Measurements from ENCODE around the gene DRC7. TPM values are rescaled to one million over a fixed set of nuclear protein-coding genes. Genes with fewer than 3 reads are reported as not detected.

The DRC7 gene
- total and polyA plus RNA-seq, 9 of the 15 experiments (the other 6 are each of a cell fraction or from before 2014, with no cell fraction given), result 0.04 to 0.33 (median 0.12) TPM; not detected in 3

DNA sequence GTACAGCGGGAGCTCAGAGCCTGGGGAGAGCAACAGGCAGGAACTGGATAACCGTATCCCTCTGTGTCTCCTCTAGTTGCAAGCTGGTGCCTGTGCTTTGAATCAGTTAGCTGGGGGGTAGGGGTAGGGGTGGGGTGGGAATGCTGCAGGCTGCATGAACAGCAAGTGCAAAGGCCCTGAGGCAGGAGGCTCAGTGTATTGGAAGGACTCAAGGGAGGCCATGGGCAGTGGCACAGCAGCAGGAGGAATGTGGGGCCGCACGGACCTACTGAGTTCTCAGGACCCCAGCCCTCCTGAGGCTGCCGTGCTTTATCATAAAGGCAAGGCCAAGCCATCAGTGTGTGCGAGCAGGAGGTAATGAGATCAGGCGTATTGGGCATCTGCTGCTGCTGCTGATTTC is 44.2 kb downstream of the DRC7 start:
- no peaks in the 10 kb centered on the region for H3K9me1 ChIP-seq (ENCODE audit: control insufficient read depth, insufficient read depth, low read length)
- H4K20me1 ChIP-seq (replicated peaks; ENCODE audit: control insufficient read depth, insufficient read depth, low read length), result no peaks in the 10 kb centered on the region
- no peak for FAIRE-seq
- ATAC-seq, result no peak
- no peaks in the 10 kb centered on the region for H3K27me3 ChIP-seq (ENCODE audit: control insufficient read depth in 2 of 2, insufficient read depth in 2 of 2, low read length in 2 of 2)
- TF ChIP-seq ZFP36 (IDR thresholded peaks at IDR 0.05; ENCODE audit: low read depth, low read length, partially characterized antibody) (no peak), ZKSCAN1 (IDR thresholded peaks at IDR 0.05; ENCODE audit: low read depth, low read length) (no peak), PML (IDR thresholded peaks at IDR 0.05; ENCODE audit: low read length) (no peak), ZNF197 (CRISPR knock-in tag; IDR thresholded peaks at IDR 0.05; ENCODE audit: low read depth) (no peak), ATF1 (CRISPR knock-in tag; IDR thresholded peaks at IDR 0.05) (no peak), ATF1 (tag; IDR thresholded peaks at IDR 0.05) (no peak), ZNF133 (CRISPR knock-in tag; IDR thresholded peaks at IDR 0.05) (no peak), ZBTB17 (CRISPR knock-in tag; IDR thresholded peaks at IDR 0.05) (no peak), DMBX1 (CRISPR knock-in tag; IDR thresholded peaks at IDR 0.05; ENCODE audit: borderline replicate concordance) (no peak), ZNF165 (CRISPR knock-in tag; IDR thresholded peaks at IDR 0.05; ENCODE audit: borderline replicate concordance) (no peak)
- TF ChIP-seq, protein P1, sequence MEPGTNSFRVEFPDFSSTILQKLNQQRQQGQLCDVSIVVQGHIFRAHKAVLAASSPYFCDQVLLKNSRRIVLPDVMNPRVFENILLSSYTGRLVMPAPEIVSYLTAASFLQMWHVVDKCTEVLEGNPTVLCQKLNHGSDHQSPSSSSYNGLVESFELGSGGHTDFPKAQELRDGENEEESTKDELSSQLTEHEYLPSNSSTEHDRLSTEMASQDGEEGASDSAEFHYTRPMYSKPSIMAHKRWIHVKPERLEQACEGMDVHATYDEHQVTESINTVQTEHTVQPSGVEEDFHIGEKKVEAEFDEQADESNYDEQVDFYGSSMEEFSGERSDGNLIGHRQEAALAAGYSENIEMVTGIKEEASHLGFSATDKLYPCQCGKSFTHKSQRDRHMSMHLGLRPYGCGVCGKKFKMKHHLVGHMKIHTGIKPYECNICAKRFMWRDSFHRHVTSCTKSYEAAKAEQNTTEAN (CRISPR knock-in tag; IDR thresholded peaks at IDR 0.05), result no peak
- TF ChIP-seq, protein P2, sequence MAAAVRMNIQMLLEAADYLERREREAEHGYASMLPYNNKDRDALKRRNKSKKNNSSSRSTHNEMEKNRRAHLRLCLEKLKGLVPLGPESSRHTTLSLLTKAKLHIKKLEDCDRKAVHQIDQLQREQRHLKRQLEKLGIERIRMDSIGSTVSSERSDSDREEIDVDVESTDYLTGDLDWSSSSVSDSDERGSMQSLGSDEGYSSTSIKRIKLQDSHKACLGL (CRISPR knock-in tag; IDR thresholded peaks at IDR 0.05; ENCODE audit: borderline replicate concordance, poor library complexity, severe bottlenecking), result no peak
- TF ChIP-seq, protein P3, sequence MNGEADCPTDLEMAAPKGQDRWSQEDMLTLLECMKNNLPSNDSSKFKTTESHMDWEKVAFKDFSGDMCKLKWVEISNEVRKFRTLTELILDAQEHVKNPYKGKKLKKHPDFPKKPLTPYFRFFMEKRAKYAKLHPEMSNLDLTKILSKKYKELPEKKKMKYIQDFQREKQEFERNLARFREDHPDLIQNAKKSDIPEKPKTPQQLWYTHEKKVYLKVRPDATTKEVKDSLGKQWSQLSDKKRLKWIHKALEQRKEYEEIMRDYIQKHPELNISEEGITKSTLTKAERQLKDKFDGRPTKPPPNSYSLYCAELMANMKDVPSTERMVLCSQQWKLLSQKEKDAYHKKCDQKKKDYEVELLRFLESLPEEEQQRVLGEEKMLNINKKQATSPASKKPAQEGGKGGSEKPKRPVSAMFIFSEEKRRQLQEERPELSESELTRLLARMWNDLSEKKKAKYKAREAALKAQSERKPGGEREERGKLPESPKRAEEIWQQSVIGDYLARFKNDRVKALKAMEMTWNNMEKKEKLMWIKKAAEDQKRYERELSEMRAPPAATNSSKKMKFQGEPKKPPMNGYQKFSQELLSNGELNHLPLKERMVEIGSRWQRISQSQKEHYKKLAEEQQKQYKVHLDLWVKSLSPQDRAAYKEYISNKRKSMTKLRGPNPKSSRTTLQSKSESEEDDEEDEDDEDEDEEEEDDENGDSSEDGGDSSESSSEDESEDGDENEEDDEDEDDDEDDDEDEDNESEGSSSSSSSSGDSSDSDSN (IDR thresholded peaks at IDR 0.05; ENCODE audit: borderline replicate concordance in 1 of 2, low read depth in 2 of 2, low read length in 2 of 2), result no peak
- TF ChIP-seq, protein P4, sequence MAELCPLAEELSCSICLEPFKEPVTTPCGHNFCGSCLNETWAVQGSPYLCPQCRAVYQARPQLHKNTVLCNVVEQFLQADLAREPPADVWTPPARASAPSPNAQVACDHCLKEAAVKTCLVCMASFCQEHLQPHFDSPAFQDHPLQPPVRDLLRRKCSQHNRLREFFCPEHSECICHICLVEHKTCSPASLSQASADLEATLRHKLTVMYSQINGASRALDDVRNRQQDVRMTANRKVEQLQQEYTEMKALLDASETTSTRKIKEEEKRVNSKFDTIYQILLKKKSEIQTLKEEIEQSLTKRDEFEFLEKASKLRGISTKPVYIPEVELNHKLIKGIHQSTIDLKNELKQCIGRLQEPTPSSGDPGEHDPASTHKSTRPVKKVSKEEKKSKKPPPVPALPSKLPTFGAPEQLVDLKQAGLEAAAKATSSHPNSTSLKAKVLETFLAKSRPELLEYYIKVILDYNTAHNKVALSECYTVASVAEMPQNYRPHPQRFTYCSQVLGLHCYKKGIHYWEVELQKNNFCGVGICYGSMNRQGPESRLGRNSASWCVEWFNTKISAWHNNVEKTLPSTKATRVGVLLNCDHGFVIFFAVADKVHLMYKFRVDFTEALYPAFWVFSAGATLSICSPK (IDR thresholded peaks at IDR 0.05; ENCODE audit: borderline replicate concordance), result no peak
- POLR2A ChIA-PET, result no interaction called here
- peaks cover 17% of the 10 kb centered on the region for H3K79me2 ChIP-seq (ENCODE audit: control insufficient read depth, insufficient read depth, low read length)
- intact Hi-C loops (cut with micrococcal nuclease) (loop anchor here (5.0 to 10.0 kb wide), 3 partner anchors 47 to 266 kb away; partner anchors contain the start of genes DRC7, USB1 and ZNF319), in situ Hi-C loops (cut with MboI) (no loop called here)
- no peak overlapping the region for H2AFZ ChIP-seq (ENCODE audit: low read depth, low read length)
- H3K4me1 ChIP-seq (replicated peaks in 1 of 2; ENCODE audit: control insufficient read depth in 2 of 2, insufficient read depth in 2 of 2, low read length in 2 of 2), result peaks cover 19 to 52% of the 10 kb centered on the region in 2 experiments
- no peaks in the 10 kb centered on the region for H3K9me3 ChIP-seq (replicated peaks; ENCODE audit: control insufficient read depth, insufficient read depth, low read depth, low read length)
- no peak overlapping the region for H3K4me3 ChIP-seq
- CTCF ChIA-PET (ENCODE audit: low intra/inter-chr PET ratio), result no interaction called here
- H3K9ac ChIP-seq (ENCODE audit: insufficient read depth in 1 of 2, low read depth in 2 of 2, low read length in 2 of 2), result peak overlapping the region in 1 of 2 experiments; percentile 37; a peak in 1 of 4 replicates
- WGBS (ENCODE audit: insufficient coverage, low coverage, missing lambda C conversion rate), result 89% methylated on average over 7 of the region's 7 CpGs
- H3K4me2 ChIP-seq (ENCODE audit: insufficient read depth, low read length), result no peak overlapping the region
- no peak for DNase-seq (ENCODE audit: extremely low read depth in 1 of 4, low spot score in 3 of 4)
- peaks cover 29% of the 10 kb centered on the region; the same call in 1 of the 3 replicates for H3K36me3 ChIP-seq (ENCODE audit: control insufficient read depth, insufficient read depth, low read length)
- no TSS peak for BruUV-seq (replicated peaks)
- H3K27ac ChIP-seq (ENCODE audit: extremely low read depth, low read depth, low read length), result no peak overlapping the region
